Tibial nerve (tissue), 4 donors: ENCODE data around the gene HRH1.

Source experiments
- CTCF ChIP-seq, 5 experiments: fragments of 200-600 bp in 3 of 5; fragments of 450-650 bp in 2 of 5; sonication (generic) in 3 of 5; IDR thresholded peaks; one replicate each; pipeline ENCODE4 v1.5.1; 2016 to 2019; ENCODE audit warnings: antibody characterized with exemption in 5 of 5, mild to moderate bottlenecking in 3 of 5, moderate library complexity in 2 of 5
- EP300 ChIP-seq, 2 donors: sonication (generic); formaldehyde crosslinking; IDR thresholded peaks; one replicate each; pipeline ENCODE4 v1.6.1; 2017; ENCODE audit warnings: antibody characterized with exemption in 2 of 2, mild to moderate bottlenecking in 1 of 2
- POLR2A ChIP-seq, 2 donors: fragments of 450-650 bp; IDR thresholded peaks; one replicate each; pipeline ENCODE4 v1.6.1; 2017; ENCODE audit warnings: antibody characterized with exemption in 2 of 2, mild to moderate bottlenecking in 2 of 2, moderate library complexity in 2 of 2

DNA sequence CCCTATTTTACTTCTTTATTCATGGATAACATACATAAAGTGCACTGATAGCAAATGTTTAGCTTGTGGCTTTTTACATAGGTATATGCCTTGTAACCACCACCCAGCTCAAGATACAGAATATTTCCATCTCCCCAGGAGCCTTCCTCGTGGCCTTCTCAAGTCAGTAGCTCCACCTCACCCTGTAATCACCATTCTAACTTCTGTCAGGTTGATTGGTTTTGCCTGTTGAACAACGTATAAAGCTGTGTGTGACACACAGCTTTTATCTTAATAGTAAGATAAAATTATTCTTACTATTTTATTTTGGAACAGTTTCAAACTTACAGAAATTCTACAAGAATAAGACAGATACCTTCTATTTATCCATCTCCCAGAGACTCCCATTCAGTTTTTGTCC, 131.2 kb downstream of the HRH1 start:
- no peak for TF ChIP-seq CTCF (IDR thresholded peaks at IDR 0.05)
- TF ChIP-seq POLR2A (IDR thresholded peaks at IDR 0.05), result no peak
- no peak for TF ChIP-seq EP300 (IDR thresholded peaks at IDR 0.05)
